SK-N-SH (cell line): ENCODE data around the gene CNDP2. TPM values are rescaled to one million over a fixed set of nuclear protein-coding genes. Genes with fewer than 3 reads are reported as not detected.

ENCODE experiments used
- CTCF ChIA-PET: fragments of 300-600, 350-600 bp; formaldehyde crosslinking; extraction: SDS; loops from one replicate; lab custom pipeline; 2021; lab: Yijun Ruan, JAX
- POLR2A ChIA-PET: fragments of 350-600 bp; sonication (Branson Sonifier 250); formaldehyde crosslinking; extraction: SDS; loops from one replicate; lab custom pipeline; 2020; ENCODE audit warnings: antibody characterized with exemption, inconsistent platforms; lab: Yijun Ruan, JAX
- DNase-seq: peaks from one replicate; pipeline ENCODE4 v3.0.0; 2012
- H2AFZ ChIP-seq: fragments of 200-600 bp; sonication (generic); 2 replicates; pipeline ENCODE4 v1.8.1; 2016; ENCODE audit warnings: antibody characterized with exemption, mild to moderate bottlenecking, low read depth
- H3F3A ChIP-seq: fragments of 200-600 bp; sonication (generic); replicated peaks from 2 replicates; pipeline ENCODE3; 2016; ENCODE audit warnings: antibody characterized with exemption, mild to moderate bottlenecking; ENCODE audit not compliant: insufficient read depth
- H3K27ac ChIP-seq, 2 experiments: fragments of 200-500 bp in 1 of 2; fragments of 200-600 bp in 1 of 2; sonication (Bioruptor generic) in 1 of 2; sonication (generic), shearing (Covaris generic) in 1 of 2; 2 replicates each; pipeline versions ENCODE4 v1.5.1 to v1.6.1; 2014 to 2016; ENCODE audit warnings: low read depth in 2 of 2, inconsistent platforms in 1 of 2, low read length in 1 of 2, mild to moderate bottlenecking in 1 of 2, mixed read lengths in 1 of 2
- H3K27me3 ChIP-seq: fragments of 200-600 bp; sonication (generic), shearing (Covaris generic); 2 replicates; pipeline ENCODE4 v1.6.1; 2016; ENCODE audit warnings: mixed run types; ENCODE audit not compliant: insufficient read depth
- H3K36me3 ChIP-seq, 2 experiments: fragments of 200-500 bp in 1 of 2; fragments of 200-600 bp in 1 of 2; sonication (Bioruptor generic) in 1 of 2; sonication (generic) in 1 of 2; replicated peaks in 1 of 2; 2 replicates each; pipeline versions ENCODE3 to v1.5.1; 2014 to 2016; ENCODE audit warnings: low read length in 1 of 2, mild to moderate bottlenecking in 1 of 2; ENCODE audit not compliant: insufficient read depth in 2 of 2, control insufficient read depth in 1 of 2
- H3K4me1 ChIP-seq, 2 experiments: fragments of 200-500 bp in 1 of 2; fragments of 200-600 bp in 1 of 2; sonication (Bioruptor generic) in 1 of 2; sonication (generic), shearing (Covaris generic) in 1 of 2; 2 replicates each; pipeline versions ENCODE4 v1.5.1 to v1.6.1; 2014 to 2016; ENCODE audit warnings: low read depth in 1 of 2, low read length in 1 of 2, mixed run types in 1 of 2; ENCODE audit not compliant: insufficient read depth in 2 of 2, control insufficient read depth in 1 of 2
- H3K4me2 ChIP-seq: fragments of 200-600 bp; sonication (generic), shearing (Covaris generic); 2 replicates; pipeline ENCODE4 v1.6.1; 2017; ENCODE audit warnings: mixed run types
- H3K4me3 ChIP-seq, 2 experiments: fragments of 200-500 bp in 1 of 2; fragments of 200-600 bp in 1 of 2; sonication (Bioruptor generic) in 1 of 2; sonication (generic), shearing (Covaris generic) in 1 of 2; 2 replicates each; pipeline versions ENCODE4 v1.5.1 to v1.8.1; 2014 to 2016; ENCODE audit warnings: low read depth in 2 of 2, inconsistent platforms in 1 of 2, low read length in 1 of 2, mild to moderate bottlenecking in 1 of 2, mixed read lengths in 1 of 2, moderate library complexity in 1 of 2
- H3K79me2 ChIP-seq: fragments of 200-600 bp; sonication (generic); 2 replicates; pipeline ENCODE4 v1.8.1; 2017; ENCODE audit warnings: mild to moderate bottlenecking; ENCODE audit not compliant: insufficient read depth
- H3K9ac ChIP-seq: fragments of 200-600 bp; sonication (generic); 2 replicates; pipeline ENCODE4 v1.6.1; 2017; ENCODE audit warnings: mixed run types
- H3K9me2 ChIP-seq: fragments of 200-600 bp; sonication (generic); 2 replicates; pipeline ENCODE4 v1.6.1; 2017; ENCODE audit warnings: mixed run types
- H3K9me3 ChIP-seq: fragments of 200-600 bp; sonication (generic); 2 replicates; pipeline ENCODE4 v1.6.1; 2017; ENCODE audit warnings: mixed run types, mild to moderate bottlenecking, moderate library complexity
- H4K20me1 ChIP-seq: fragments of 200-600 bp; sonication (generic); 2 replicates; pipeline ENCODE4 v1.6.1; 2017; ENCODE audit warnings: mild to moderate bottlenecking, mixed run types; ENCODE audit not compliant: insufficient read depth
- CHD2 ChIP-seq: fragments of 150-350 bp; IDR thresholded peaks from 2 replicates; pipeline ENCODE4 v1.6.1; 2018; ENCODE audit warnings: low read length; ENCODE audit not compliant: partially characterized antibody
- EP300 ChIP-seq, 2 experiments: IDR thresholded peaks; 2 replicates each; pipeline versions ENCODE4 v1.4.0 to v1.6.1; 2012; ENCODE audit warnings: borderline replicate concordance in 1 of 2, low read depth in 1 of 2, low read length in 1 of 2
- FOSL2 ChIP-seq: IDR thresholded peaks from 2 replicates; pipeline ENCODE4 v1.4.0; 2012; ENCODE audit warnings: low read depth, mild to moderate bottlenecking, moderate library complexity, borderline replicate concordance
- FOXJ3 ChIP-seq: sonication (generic); formaldehyde crosslinking; IDR thresholded peaks from 2 replicates; pipeline ENCODE4 v1.5.1; 2020; ENCODE audit warnings: mild to moderate bottlenecking, missing genetic modification reagents
- FOXM1 ChIP-seq: IDR thresholded peaks from 2 replicates; pipeline ENCODE4 v1.4.0; 2012; ENCODE audit warnings: low read depth, mild to moderate bottlenecking
- MEF2A ChIP-seq: IDR thresholded peaks from 2 replicates; pipeline ENCODE4 v1.4.0; 2012; ENCODE audit warnings: low read depth, borderline replicate concordance
- RAD21 ChIP-seq: IDR thresholded peaks from 2 replicates; pipeline ENCODE4 v1.6.1; 2012; ENCODE audit warnings: mild to moderate bottlenecking, low read length
- RXRA ChIP-seq: IDR thresholded peaks from 2 replicates; pipeline ENCODE4 v1.4.0; 2012; ENCODE audit warnings: low read depth, mild to moderate bottlenecking, borderline replicate concordance
- SMC3 ChIP-seq: IDR thresholded peaks from 2 replicates; pipeline ENCODE4 v1.6.1; 2012; ENCODE audit warnings: low read depth, low read length, improper control_type of control experiment
- TAF1 ChIP-seq: IDR thresholded peaks from 2 replicates; pipeline ENCODE4 v1.6.1; 2012; ENCODE audit warnings: low read depth, mild to moderate bottlenecking, low read length, moderate library complexity, borderline replicate concordance
- TEAD4 ChIP-seq: IDR thresholded peaks from 2 replicates; pipeline ENCODE4 v1.4.0; 2012; ENCODE audit warnings: mild to moderate bottlenecking, borderline replicate concordance; ENCODE audit not compliant: insufficient read depth
- YY1 ChIP-seq: IDR thresholded peaks from 2 replicates; pipeline ENCODE4 v1.4.0; 2012; ENCODE audit warnings: low read depth, mild to moderate bottlenecking
- WGBS: methylation state at CpG from one replicate; pipeline ENCODE4 v1.1.6; 2017; ENCODE audit warnings: low lambda C conversion rate; 5-methylcytosine and 5-hydroxymethylcytosine counted together
- polyA plus RNA-seq, 3 experiments: library from polyadenylated mRNA; depleted of rRNA; stranded (reverse); fragments of >200 nt; gene quantifications; 2 replicates each; pipeline ENCODE4 v1.2.3, GENCODE V29; 2012
- TF ChIP-seq, protein P1 (sequence below): IDR thresholded peaks from 2 replicates; pipeline ENCODE4 v1.6.1; 2012; ENCODE audit warnings: mild to moderate bottlenecking, low read depth, low read length, moderate library complexity
- TF ChIP-seq, protein P2 (sequence below): IDR thresholded peaks from 2 replicates; pipeline ENCODE4 v1.4.0; 2012; ENCODE audit warnings: low read depth
- TF ChIP-seq, protein P3 (sequence below): IDR thresholded peaks from 2 replicates; pipeline ENCODE4 v1.4.0; 2012; ENCODE audit warnings: low read depth, borderline replicate concordance

Gene CNDP2
- polyA plus RNA-seq, 1 of the 3 experiments (the other 2 are of a cell fraction), result 78.5 TPM

DNA sequence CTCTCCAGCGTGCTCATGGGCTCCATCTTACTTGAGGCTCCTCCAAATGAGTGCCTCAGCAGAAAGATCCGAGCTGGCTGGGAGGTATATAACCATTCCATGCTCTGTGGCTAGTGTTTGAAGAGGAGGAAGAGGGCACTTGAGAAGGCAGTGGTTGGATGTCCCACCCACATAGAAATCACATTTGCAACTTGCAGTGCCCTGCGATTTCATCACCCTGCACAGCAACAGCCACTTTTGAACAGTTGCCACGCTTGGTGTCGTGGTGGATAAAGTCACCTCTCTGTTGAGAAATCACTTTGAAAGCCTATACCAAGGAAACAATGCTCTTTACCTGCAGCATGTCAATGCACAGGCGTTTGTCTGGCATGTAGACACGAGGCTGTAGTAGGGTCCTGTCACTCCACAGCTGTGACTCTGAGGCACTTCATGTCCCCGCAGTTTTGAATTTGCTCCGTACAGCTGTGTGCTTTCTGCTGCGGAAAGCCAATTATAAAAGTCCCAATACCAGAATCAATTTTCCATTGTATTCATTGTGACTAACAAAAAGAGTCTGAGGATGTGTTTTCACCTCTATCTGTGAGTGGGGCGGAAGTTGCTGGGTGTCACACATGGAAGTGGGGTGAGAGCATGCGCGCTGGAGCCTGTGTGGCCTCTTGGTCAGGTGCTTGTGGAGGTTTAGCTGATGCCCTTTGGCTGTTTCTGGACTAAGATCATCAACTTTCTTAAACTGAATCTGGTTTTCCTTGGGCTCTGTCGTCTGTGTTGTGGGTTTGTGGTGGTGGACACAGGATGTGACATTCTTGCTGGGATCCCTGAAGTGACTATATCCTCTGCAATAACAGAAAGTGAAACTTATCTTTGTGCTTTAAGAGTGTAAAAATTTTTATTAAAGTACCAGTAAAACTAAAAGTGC, 2.8 kb downstream of the CNDP2 start (continued):
- TF ChIP-seq, protein P1, sequence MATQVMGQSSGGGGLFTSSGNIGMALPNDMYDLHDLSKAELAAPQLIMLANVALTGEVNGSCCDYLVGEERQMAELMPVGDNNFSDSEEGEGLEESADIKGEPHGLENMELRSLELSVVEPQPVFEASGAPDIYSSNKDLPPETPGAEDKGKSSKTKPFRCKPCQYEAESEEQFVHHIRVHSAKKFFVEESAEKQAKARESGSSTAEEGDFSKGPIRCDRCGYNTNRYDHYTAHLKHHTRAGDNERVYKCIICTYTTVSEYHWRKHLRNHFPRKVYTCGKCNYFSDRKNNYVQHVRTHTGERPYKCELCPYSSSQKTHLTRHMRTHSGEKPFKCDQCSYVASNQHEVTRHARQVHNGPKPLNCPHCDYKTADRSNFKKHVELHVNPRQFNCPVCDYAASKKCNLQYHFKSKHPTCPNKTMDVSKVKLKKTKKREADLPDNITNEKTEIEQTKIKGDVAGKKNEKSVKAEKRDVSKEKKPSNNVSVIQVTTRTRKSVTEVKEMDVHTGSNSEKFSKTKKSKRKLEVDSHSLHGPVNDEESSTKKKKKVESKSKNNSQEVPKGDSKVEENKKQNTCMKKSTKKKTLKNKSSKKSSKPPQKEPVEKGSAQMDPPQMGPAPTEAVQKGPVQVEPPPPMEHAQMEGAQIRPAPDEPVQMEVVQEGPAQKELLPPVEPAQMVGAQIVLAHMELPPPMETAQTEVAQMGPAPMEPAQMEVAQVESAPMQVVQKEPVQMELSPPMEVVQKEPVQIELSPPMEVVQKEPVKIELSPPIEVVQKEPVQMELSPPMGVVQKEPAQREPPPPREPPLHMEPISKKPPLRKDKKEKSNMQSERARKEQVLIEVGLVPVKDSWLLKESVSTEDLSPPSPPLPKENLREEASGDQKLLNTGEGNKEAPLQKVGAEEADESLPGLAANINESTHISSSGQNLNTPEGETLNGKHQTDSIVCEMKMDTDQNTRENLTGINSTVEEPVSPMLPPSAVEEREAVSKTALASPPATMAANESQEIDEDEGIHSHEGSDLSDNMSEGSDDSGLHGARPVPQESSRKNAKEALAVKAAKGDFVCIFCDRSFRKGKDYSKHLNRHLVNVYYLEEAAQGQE, result no peak
- TF ChIP-seq, protein P2, sequence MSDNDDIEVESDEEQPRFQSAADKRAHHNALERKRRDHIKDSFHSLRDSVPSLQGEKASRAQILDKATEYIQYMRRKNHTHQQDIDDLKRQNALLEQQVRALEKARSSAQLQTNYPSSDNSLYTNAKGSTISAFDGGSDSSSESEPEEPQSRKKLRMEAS, result no peak
- no peak for TF ChIP-seq FOXJ3 (CRISPR knock-in tag)

DNA sequence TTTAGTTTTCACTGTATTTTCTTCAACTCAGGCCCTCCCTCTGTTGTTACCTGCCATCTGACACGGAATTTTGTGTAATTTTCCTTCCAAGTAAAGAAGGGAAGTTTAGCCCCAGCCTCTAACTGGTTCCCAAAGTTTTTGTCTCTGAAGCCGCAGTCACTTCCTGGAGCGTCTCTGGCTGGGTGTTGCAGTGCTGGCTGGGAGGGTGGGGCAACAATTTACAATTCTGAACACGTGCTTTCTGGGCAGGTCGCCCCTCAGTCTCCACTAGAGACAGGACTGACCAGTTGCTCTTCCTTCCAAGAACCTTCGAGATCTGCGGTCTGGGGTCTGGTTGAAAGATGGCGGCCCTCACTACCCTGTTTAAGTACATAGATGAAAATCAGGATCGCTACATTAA, 3.5 kb downstream of the CNDP2 start:
- H3K36me3 ChIP-seq, result peaks cover 23 to 29% of the 10 kb centered on the region in 2 experiments
- TF ChIP-seq RXRA (no peak), MEF2A (no peak), TAF1 (no peak), EP300 (IDR thresholded peaks at IDR 0.05; ENCODE audit: borderline replicate concordance in 1 of 2, low read depth in 1 of 2, low read length in 1 of 2) (no peak), RAD21 (no peak), FOXM1 (no peak), TEAD4 (no peak), SMC3 (no peak), FOSL2 (no peak), YY1 (no peak), CHD2 (no peak)
- TF ChIP-seq, protein P3, sequence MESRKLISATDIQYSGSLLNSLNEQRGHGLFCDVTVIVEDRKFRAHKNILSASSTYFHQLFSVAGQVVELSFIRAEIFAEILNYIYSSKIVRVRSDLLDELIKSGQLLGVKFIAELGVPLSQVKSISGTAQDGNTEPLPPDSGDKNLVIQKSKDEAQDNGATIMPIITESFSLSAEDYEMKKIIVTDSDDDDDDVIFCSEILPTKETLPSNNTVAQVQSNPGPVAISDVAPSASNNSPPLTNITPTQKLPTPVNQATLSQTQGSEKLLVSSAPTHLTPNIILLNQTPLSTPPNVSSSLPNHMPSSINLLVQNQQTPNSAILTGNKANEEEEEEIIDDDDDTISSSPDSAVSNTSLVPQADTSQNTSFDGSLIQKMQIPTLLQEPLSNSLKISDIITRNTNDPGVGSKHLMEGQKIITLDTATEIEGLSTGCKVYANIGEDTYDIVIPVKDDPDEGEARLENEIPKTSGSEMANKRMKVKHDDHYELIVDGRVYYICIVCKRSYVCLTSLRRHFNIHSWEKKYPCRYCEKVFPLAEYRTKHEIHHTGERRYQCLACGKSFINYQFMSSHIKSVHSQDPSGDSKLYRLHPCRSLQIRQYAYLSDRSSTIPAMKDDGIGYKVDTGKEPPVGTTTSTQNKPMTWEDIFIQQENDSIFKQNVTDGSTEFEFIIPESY, result no peak
- TF ChIP-seq, protein P1, result no peak
- TF ChIP-seq, protein P2, result no peak
- H3K4me1 ChIP-seq, result peaks cover 0 to 4% of the 10 kb centered on the region in 2 experiments; a peak in 1 of 4 replicates
- CTCF ChIA-PET, result interaction anchor here (1.0 kb wide), 1 partner anchor 53 kb away, joined by 3 read pairs; no protein-coding TSS in a partner anchor
- POLR2A ChIA-PET, result no interaction called here
- 95% methylated on average over 9 of the region's 9 CpGs for WGBS
- peaks cover 30% of the 10 kb centered on the region for H3K79me2 ChIP-seq
- H4K20me1 ChIP-seq, result no peaks in the 10 kb centered on the region
- no peak overlapping the region for H3K9ac ChIP-seq
- H3K4me2 ChIP-seq, result no peak overlapping the region
- H3K9me2 ChIP-seq, result no peaks in the 10 kb centered on the region
- H3K4me3 ChIP-seq, result no peak overlapping the region
- no peak for DNase-seq
- no peaks in the 10 kb centered on the region for H3F3A ChIP-seq
- H3K9me3 ChIP-seq, result no peaks in the 10 kb centered on the region
- H3K27ac ChIP-seq, result no peak overlapping the region
- no peaks in the 10 kb centered on the region for H3K27me3 ChIP-seq
- H2AFZ ChIP-seq, result no peak overlapping the region
